Stimulated activated memory B cell treated with anti-CD40 and anti-IgM and Interleukin-4, amounts not matched to agents 10 μg/mL and 1 μg/mL and 100 μg/mL, for 72 hours (primary cell): ENCODE data around the gene MYO1E.
A peak's percentile ranks its signal among the peaks of the same experiment; 100 is the strongest.

ENCODE experiments used
- ATAC-seq: fragments of 150-1000 bp; cut with Tn5 transposase; 2 replicates; pipeline ENCODE4 v1.10.0; 2021
- H3K27ac Mint-ChIP-seq: one replicate; pipeline ENCODE4 v1.8.0; 2022; ENCODE audit warnings: mild to moderate bottlenecking, mixed read lengths
- H3K27me3 Mint-ChIP-seq: one replicate; pipeline ENCODE4 v1.8.0; 2022; ENCODE audit warnings: mixed read lengths
- H3K36me3 Mint-ChIP-seq: one replicate; pipeline ENCODE4 v1.8.0; 2022; ENCODE audit warnings: mixed read lengths
- H3K4me1 Mint-ChIP-seq: one replicate; pipeline ENCODE4 v1.8.0; 2022; ENCODE audit warnings: mixed read lengths
- H3K4me3 Mint-ChIP-seq: one replicate; pipeline ENCODE4 v1.8.0; 2022; ENCODE audit warnings: mild to moderate bottlenecking, moderate library complexity, mixed read lengths
- H3K9me3 Mint-ChIP-seq: one replicate; pipeline ENCODE4 v1.8.0; 2022; ENCODE audit warnings: mixed read lengths

MYO1E gene

GRCh38 chr15:59303136-59303535 lies 69.5 kb downstream of the MYO1E start:
- no peaks in the 10 kb centered on the region for H3K27me3 Mint-ChIP-seq
- ATAC-seq: no peak
- H3K27ac Mint-ChIP-seq: peak overlapping the region; percentile 72
- H3K4me3 Mint-ChIP-seq: peak overlapping the region; percentile 53
- H3K9me3 Mint-ChIP-seq: no peaks in the 10 kb centered on the region
- H3K4me1 Mint-ChIP-seq: peaks cover 81% of the 10 kb centered on the region
- peaks cover 17% of the 10 kb centered on the region for H3K36me3 Mint-ChIP-seq

- Mint-ChIP-seq H3K9me3 (no peaks in the 10 kb centered on the region), H3K27me3 (no peaks in the 10 kb centered on the region), H3K4me3 (no peak overlapping the region), H3K4me1 (peaks cover 82% of the 10 kb centered on the region), H3K27ac (peak overlapping the region; percentile 74), H3K36me3 (peaks cover 11% of the 10 kb centered on the region)
- ATAC-seq: no peak
Observed at GRCh38 chr15:59301527-59301926, 71.1 kb downstream of the MYO1E start.

GRCh38 chr15:59300618-59301139 lies 72.0 kb downstream of the MYO1E start:
- Mint-ChIP-seq H3K9me3 (no peaks in the 10 kb centered on the region), H3K27ac (peak overlapping the region; percentile 74), H3K4me1 (peaks cover 85% of the 10 kb centered on the region), H3K36me3 (peaks cover 10% of the 10 kb centered on the region), H3K27me3 (no peaks in the 10 kb centered on the region), H3K4me3 (no peak overlapping the region)
- ATAC-seq: no peak

- H3K4me1 Mint-ChIP-seq: peaks cover 85% of the 10 kb centered on the region
- H3K27me3 Mint-ChIP-seq: no peaks in the 10 kb centered on the region
- peak overlapping the region; percentile 74 for H3K27ac Mint-ChIP-seq
- H3K36me3 Mint-ChIP-seq: peaks cover 8% of the 10 kb centered on the region
- H3K4me3 Mint-ChIP-seq: peak overlapping the region; percentile 71
- no peaks in the 10 kb centered on the region for H3K9me3 Mint-ChIP-seq
- peak; percentile 92 for ATAC-seq
Observed at GRCh38 chr15:59299929-59300617, 72.6 kb downstream of the MYO1E start.

- H3K4me1 Mint-ChIP-seq: peaks cover 86% of the 10 kb centered on the region
- ATAC-seq: no peak
- H3K4me3 Mint-ChIP-seq: no peak overlapping the region
- no peaks in the 10 kb centered on the region for H3K9me3 Mint-ChIP-seq
- H3K36me3 Mint-ChIP-seq: peaks cover 15% of the 10 kb centered on the region
- H3K27ac Mint-ChIP-seq: peak overlapping the region; percentile 74
- H3K27me3 Mint-ChIP-seq: no peaks in the 10 kb centered on the region
Observed at GRCh38 chr15:59298854-59299250, 73.8 kb downstream of the MYO1E start.

GRCh38 chr15:59298225-59298853 lies 74.3 kb downstream of the MYO1E start:
- peak overlapping the region; percentile 29 for H3K4me3 Mint-ChIP-seq
- peaks cover 81% of the 10 kb centered on the region for H3K4me1 Mint-ChIP-seq
- no peaks in the 10 kb centered on the region for H3K27me3 Mint-ChIP-seq
- H3K36me3 Mint-ChIP-seq: peaks cover 15% of the 10 kb centered on the region
- H3K9me3 Mint-ChIP-seq: no peaks in the 10 kb centered on the region
- H3K27ac Mint-ChIP-seq: peak overlapping the region; percentile 74
- ATAC-seq: peak; percentile 92

DNA sequence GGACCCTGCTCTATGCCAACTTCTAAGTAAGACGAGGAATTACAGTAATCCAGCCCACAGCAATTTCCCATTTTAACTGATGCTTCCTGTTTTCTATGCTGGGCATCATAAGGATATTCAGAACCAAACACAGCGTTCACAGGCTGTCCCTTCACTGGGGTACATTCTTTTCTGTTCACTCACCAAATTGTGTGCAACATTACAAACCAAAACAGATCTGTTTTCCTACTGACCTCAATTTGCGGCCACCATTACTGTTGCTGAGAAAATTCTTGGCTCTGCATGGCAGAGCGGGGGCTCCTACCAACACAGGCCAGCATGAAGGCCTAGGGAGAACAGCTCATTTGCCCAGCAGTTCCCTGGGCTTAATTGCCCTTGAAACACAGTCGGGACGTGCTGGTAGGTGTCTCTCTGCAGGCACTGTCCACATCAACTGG lies 76.5 kb downstream of the MYO1E start:
- H3K4me3 Mint-ChIP-seq: no peak overlapping the region
- ATAC-seq: no peak
- no peaks in the 10 kb centered on the region for H3K9me3 Mint-ChIP-seq
- H3K27me3 Mint-ChIP-seq: no peaks in the 10 kb centered on the region
- H3K27ac Mint-ChIP-seq: peak overlapping the region; percentile 23
- H3K36me3 Mint-ChIP-seq: peaks cover 12% of the 10 kb centered on the region
- H3K4me1 Mint-ChIP-seq: peaks cover 83% of the 10 kb centered on the region

- H3K9me3 Mint-ChIP-seq: no peaks in the 10 kb centered on the region
- H3K4me1 Mint-ChIP-seq: peaks cover 83% of the 10 kb centered on the region
Observed at GRCh38 chr15:59295261-59296001, 77.2 kb downstream of the MYO1E start.

DNA sequence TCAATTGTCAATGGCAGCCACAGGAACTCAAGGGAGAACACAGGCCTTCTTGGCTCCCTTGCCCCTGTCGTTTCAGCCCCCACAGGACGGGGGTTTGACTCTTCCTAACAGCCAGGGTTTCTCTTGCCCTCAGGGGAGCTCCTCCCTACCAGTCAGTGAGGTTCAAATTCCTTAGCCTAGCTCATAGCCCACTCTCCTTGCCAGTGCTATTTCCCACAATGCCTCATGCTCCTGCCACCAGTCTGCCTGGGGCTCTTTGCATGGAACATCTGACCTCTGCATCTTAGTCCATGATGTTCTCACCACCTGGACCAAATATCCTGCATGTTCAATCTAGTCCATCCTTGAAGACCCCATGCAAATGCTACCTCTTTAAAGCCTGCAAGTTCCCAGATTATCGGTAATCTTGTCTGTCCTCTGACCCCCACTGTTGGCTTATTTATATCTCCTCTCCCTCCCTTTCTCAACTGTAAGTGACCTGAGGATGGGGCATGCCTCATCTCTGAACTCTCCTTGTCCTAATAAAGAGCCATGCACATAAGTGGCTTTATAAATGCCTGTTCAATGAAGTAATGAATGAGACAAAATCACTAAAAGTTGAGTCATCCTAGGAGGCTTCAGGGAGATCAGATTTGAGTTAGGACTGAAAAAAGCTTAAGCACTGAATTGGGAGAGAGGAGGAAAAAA lies 78.0 kb downstream of the MYO1E start:
- H3K27ac Mint-ChIP-seq: peak overlapping the region; percentile 0
- no peaks in the 10 kb centered on the region for H3K27me3 Mint-ChIP-seq
- ATAC-seq: no peak
- no peak overlapping the region for H3K4me3 Mint-ChIP-seq
- peaks cover 81% of the 10 kb centered on the region for H3K4me1 Mint-ChIP-seq
- H3K9me3 Mint-ChIP-seq: no peaks in the 10 kb centered on the region
- peaks cover 10% of the 10 kb centered on the region for H3K36me3 Mint-ChIP-seq

More at GRCh38 chr15:59295261-59296001, 77.2 kb downstream of the MYO1E start:
- Mint-ChIP-seq H3K36me3 (peaks cover 10% of the 10 kb centered on the region), H3K27me3 (no peaks in the 10 kb centered on the region), H3K4me3 (no peak overlapping the region), H3K27ac (peak overlapping the region; percentile 0)
- no peak for ATAC-seq

DNA sequence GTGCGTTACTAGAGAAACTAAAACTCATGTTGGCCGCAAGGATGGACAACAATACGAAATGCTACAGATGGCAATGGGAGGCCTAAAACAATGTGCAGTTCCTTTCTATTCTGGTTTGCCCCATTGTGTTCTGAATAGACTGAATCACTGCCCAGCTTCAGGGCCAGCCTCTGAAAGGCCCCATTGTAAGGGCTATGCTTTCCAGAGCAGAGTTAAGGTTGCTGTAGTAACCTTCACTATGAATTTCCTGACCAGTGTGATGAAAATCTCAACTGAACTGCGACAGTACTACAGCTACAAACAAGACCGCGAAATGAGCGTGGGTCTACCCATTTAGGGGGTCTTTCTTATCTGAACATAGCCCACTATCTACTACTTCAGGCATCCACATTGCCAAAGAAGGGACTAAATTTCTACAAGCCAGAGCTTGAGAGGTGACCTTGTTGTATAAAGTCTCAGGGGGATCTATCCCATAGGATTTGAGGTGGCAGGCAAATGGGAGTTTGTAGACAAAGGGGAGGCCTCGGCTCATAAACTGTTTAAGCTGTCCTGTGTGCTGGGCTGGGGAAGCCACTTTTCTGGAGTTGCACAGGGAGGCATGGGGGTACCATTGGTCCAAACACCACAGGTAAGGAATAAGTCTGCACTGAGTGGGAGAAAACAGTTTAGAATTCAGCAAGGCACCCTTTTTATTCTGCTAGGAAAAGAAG lies 80.1 kb downstream of the MYO1E start:
- no peak for ATAC-seq
- Mint-ChIP-seq H3K4me1 (peaks cover 63% of the 10 kb centered on the region), H3K4me3 (no peak overlapping the region), H3K9me3 (no peaks in the 10 kb centered on the region), H3K36me3 (peaks cover 10% of the 10 kb centered on the region), H3K27me3 (no peaks in the 10 kb centered on the region), H3K27ac (peak overlapping the region; percentile 57)

GRCh38 chr15:59291213-59291549 lies 81.5 kb downstream of the MYO1E start:
- ATAC-seq: no peak
- Mint-ChIP-seq H3K9me3 (no peaks in the 10 kb centered on the region), H3K36me3 (peaks cover 10% of the 10 kb centered on the region), H3K4me1 (peaks cover 57% of the 10 kb centered on the region), H3K27me3 (no peaks in the 10 kb centered on the region), H3K4me3 (peak overlapping the region; percentile 39), H3K27ac (peak overlapping the region; percentile 30)

DNA sequence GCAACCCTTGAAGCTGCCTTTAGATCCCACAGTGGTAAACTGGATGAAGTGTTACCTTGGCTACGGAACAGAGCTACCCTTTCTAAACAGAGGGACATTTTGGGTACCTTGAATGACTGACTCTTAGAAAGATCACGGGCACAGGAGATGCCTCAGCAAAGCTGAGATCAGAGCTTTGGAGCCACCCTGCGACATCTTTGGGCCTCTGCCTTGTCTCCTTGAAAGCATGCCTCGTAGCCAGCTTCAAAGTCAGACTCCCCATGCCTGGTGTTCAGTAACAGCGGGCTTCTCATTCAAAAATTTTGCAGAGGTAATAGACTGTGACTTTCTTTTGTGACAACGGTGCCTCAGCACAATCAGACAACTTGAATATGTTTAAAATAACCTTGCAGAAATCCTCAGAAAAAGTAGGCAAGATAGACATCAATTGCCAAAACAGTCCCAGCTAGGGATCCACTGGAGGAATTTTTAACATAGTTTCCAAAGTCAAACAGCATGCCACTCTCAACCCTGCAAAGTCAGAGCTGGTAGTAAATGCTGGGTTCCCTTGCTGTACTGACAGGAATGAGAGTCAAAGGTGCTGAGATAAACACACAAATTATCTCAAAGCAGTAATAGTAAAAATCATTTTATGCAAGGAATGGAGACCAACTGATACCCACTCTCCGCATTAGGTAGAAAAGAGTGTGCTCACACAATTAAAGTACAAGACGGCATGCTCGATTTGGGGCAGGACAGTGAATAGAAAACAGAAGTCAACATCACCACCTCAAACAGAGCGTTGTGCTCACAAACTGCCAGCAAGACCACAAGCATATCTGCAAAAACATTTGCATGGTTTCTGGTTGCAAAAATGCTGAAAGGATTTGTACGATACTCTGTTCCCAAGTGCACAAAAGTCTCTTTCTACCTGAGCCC lies 82.1 kb downstream of the MYO1E start:
- Mint-ChIP-seq H3K36me3 (peaks cover 10% of the 10 kb centered on the region), H3K4me3 (peak overlapping the region; percentile 39), H3K27me3 (no peaks in the 10 kb centered on the region), H3K9me3 (no peaks in the 10 kb centered on the region), H3K27ac (peak overlapping the region; percentile 30), H3K4me1 (peaks cover 51% of the 10 kb centered on the region)
- peak; percentile 78 for ATAC-seq

DNA sequence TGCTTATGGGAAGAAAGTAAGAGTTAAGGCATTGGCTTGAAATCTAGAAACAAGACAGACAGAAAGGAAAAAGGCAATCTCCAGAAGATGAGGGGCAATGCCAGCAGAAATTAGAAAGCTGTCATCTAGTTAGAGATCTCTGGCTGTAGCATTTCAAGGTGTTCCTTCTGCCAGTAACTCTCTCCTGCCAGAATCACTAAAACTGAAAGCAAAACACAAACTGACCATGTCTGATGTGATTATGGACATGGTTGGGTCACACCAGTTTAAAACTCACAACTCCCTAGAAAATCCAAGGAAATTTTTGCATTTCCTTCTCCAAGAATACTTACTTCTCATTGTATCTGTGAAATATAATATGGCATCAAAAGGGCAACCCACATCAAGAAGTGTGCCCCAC lies 83.1 kb downstream of the MYO1E start:
- no peaks in the 10 kb centered on the region for H3K27me3 Mint-ChIP-seq
- peaks cover 3% of the 10 kb centered on the region for H3K36me3 Mint-ChIP-seq
- no peak for ATAC-seq
- no peaks in the 10 kb centered on the region for H3K9me3 Mint-ChIP-seq
- H3K27ac Mint-ChIP-seq: no peak overlapping the region
- no peak overlapping the region for H3K4me3 Mint-ChIP-seq
- peaks cover 41% of the 10 kb centered on the region for H3K4me1 Mint-ChIP-seq
